PC-9 (cell line): ENCODE results near the gene RPS27.
"Not testable (repeated sequence)": the region's sequence is repeated elsewhere in the genome, so short reads cannot be mapped to it uniquely, and the experiment has no call there.

ENCODE experiments used
- EZH2 ChIP-seq: fragments of 200-600 bp; sonication (generic); IDR thresholded peaks from 2 replicates; pipeline ENCODE4 v1.8.0; 2017; ENCODE audit warnings: antibody characterized with exemption, low read depth
- TF ChIP-seq, protein P1 (sequence below): fragments of 200-600 bp; sonication (generic); conservative IDR thresholded peaks from 2 replicates; pipeline ENCODE4 v1.6.1; 2017; ENCODE audit warnings: mixed run types, antibody characterized with exemption, mild to moderate bottlenecking, moderate library complexity

DNA sequence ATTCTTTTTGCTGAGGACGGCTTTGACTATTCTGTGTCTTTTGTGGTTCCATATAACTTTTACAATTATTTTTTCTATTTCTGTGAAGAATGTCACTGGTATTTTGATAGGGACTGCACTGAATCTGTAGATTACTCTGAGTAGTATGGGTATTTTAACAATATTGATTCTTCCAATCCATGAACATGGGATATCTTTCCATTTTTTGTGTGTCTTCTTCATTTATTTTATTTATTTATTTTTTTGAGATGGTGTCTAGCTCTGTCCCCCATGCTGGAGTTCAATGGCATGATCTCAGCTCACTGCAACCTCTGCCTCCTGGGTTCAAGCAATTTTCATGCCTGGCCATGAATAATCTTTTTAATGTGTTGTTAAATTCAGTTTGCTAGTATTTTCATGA is 43.1 kb downstream of the RPS27 start:
- TF ChIP-seq, protein P1, sequence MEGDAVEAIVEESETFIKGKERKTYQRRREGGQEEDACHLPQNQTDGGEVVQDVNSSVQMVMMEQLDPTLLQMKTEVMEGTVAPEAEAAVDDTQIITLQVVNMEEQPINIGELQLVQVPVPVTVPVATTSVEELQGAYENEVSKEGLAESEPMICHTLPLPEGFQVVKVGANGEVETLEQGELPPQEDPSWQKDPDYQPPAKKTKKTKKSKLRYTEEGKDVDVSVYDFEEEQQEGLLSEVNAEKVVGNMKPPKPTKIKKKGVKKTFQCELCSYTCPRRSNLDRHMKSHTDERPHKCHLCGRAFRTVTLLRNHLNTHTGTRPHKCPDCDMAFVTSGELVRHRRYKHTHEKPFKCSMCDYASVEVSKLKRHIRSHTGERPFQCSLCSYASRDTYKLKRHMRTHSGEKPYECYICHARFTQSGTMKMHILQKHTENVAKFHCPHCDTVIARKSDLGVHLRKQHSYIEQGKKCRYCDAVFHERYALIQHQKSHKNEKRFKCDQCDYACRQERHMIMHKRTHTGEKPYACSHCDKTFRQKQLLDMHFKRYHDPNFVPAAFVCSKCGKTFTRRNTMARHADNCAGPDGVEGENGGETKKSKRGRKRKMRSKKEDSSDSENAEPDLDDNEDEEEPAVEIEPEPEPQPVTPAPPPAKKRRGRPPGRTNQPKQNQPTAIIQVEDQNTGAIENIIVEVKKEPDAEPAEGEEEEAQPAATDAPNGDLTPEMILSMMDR = not testable (repeated sequence)
- TF ChIP-seq EZH2 = not testable (repeated sequence)
